GM23248 (cell line): ENCODE measurements around the gene ZNF22.

Experiments
- EZH2 ChIP-seq: fragments of 200-600 bp; sonication (generic); IDR thresholded peaks from 2 replicates; pipeline ENCODE4 v1.6.1; 2018; ENCODE audit warnings: antibody characterized with exemption, mild to moderate bottlenecking; ENCODE audit not compliant: insufficient read depth, poor library complexity, severe bottlenecking
- EZH2phosphoT487 ChIP-seq: fragments of 200-600 bp; sonication (generic); IDR thresholded peaks from 2 replicates; pipeline ENCODE4 v1.6.1; 2018; ENCODE audit warnings: antibody characterized with exemption, moderate library complexity, mild to moderate bottlenecking, low read depth; ENCODE audit not compliant: insufficient read depth

DNA sequence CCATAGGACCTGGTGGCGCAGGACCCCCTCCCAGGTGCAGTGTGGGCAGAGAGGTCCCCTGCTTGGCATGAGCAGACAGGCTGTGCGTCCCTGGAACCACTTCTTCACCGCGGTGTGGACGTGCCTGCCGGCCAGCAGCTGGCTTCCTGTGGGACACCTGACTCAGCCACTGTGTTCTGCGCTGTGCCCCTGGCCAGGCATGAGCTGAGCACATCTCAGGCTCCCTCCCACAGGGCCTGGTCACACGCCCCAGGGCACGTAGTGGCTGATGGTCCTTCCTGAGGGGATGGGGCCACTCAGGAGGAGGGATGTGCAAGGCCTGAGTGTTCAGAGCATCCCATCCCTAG, 18.6 kb upstream of the ZNF22 start:
- TF ChIP-seq EZH2, result no peak
- TF ChIP-seq EZH2phosphoT487, result no peak
